ENCODE data around the gene ATP5F1B. TPM values are rescaled to one million over a fixed set of nuclear protein-coding genes. Genes with fewer than 3 reads are reported as not detected.

Gene ATP5F1B
- total and polyA plus RNA-seq, 2 of the 13 experiments (the other 11 are each of a cell fraction or from before 2014, with no cell fraction given) = 1,051 to 1,180 TPM

DNA sequence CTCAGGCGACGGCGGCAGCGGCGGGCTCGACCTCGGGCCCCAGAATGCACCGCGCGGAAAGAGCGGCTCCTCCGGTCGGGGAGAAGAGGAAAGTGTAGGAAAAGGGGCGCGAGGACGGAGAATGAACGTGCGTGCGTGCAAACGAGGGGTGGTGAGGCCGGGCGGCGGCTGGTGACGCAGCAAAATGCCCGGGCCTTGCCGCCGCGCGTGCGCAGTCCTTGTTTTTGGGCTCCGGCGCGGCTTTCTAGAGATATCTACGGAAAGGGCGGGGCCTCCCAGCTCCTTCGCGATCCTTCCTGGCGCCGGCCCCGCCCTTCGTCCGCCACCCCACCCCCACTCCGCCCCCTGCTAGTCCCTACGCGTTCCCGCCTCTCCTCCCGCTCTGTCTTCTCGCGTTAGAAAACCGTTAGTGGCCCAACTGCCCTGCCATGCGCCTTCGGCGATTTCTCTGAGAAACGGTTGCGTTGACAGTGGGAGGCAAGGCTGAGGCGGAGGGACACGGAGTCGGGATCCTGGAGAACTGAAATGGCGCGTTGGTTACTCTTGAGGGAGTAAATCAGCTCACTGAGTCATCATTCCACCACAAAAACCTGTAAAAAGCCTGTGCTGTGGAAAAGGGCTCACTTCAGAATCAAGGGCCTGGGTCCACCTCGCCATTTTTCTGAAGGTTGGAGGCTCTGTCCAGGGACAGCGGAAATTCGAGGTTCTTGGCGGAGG lies 42.5 kb upstream of the ATP5F1B start, which contains the start of gene PTGES3 (continued):
- TF ChIP-seq, protein P1, sequence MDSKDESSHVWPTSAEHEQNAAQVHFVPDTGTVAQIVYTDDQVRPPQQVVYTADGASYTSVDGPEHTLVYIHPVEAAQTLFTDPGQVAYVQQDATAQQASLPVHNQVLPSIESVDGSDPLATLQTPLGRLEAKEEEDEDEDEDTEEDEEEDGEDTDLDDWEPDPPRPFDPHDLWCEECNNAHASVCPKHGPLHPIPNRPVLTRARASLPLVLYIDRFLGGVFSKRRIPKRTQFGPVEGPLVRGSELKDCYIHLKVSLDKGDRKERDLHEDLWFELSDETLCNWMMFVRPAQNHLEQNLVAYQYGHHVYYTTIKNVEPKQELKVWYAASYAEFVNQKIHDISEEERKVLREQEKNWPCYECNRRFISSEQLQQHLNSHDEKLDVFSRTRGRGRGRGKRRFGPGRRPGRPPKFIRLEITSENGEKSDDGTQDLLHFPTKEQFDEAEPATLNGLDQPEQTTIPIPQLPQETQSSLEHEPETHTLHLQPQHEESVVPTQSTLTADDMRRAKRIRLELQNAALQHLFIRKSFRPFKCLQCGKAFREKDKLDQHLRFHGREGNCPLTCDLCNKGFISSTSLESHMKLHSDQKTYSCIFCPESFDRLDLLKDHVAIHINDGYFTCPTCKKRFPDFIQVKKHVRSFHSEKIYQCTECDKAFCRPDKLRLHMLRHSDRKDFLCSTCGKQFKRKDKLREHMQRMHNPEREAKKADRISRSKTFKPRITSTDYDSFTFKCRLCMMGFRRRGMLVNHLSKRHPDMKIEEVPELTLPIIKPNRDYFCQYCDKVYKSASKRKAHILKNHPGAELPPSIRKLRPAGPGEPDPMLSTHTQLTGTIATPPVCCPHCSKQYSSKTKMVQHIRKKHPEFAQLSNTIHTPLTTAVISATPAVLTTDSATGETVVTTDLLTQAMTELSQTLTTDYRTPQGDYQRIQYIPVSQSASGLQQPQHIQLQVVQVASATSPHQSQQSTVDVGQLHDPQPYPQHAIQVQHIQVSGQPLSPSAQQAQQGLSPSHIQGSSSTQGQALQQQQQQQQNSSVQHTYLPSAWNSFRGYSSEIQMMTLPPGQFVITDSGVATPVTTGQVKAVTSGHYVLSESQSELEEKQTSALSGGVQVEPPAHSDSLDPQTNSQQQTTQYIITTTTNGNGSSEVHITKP (CRISPR knock-in tag; IDR thresholded peaks at IDR 0.05; ENCODE audit: low read depth) = 0 out of 2 replicates have a peak, but pooled peaks have one; percentile 28
- TF ChIP-seq ZHX2 (IDR thresholded peaks at IDR 0.05; ENCODE audit: low read depth) = peak; percentile 64
- peak; percentile 69 for TF ChIP-seq ZHX2 (CRISPR knock-in tag; IDR thresholded peaks at IDR 0.05; ENCODE audit: borderline replicate concordance)
- TF ChIP-seq CCAR2 (optimal IDR thresholded peaks at IDR 0.05; ENCODE audit: low read depth, low read length) = no peak
- peak; percentile 87 for TF ChIP-seq THAP11 (CRISPR knock-in tag; IDR thresholded peaks at IDR 0.05)
- peak; percentile 97 for TF ChIP-seq NFE2L1 (CRISPR knock-in tag; IDR thresholded peaks at IDR 0.05; ENCODE audit: borderline replicate concordance)
- TF ChIP-seq, protein P2, sequence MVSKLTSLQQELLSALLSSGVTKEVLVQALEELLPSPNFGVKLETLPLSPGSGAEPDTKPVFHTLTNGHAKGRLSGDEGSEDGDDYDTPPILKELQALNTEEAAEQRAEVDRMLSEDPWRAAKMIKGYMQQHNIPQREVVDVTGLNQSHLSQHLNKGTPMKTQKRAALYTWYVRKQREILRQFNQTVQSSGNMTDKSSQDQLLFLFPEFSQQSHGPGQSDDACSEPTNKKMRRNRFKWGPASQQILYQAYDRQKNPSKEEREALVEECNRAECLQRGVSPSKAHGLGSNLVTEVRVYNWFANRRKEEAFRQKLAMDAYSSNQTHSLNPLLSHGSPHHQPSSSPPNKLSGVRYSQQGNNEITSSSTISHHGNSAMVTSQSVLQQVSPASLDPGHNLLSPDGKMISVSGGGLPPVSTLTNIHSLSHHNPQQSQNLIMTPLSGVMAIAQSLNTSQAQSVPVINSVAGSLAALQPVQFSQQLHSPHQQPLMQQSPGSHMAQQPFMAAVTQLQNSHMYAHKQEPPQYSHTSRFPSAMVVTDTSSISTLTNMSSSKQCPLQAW (CRISPR knock-in tag; IDR thresholded peaks at IDR 0.05) = peak; percentile 88
- peak; percentile 77; the same call in 1 of the 2 replicates for TF ChIP-seq ZNF350 (CRISPR knock-in tag; IDR thresholded peaks at IDR 0.05; ENCODE audit: borderline replicate concordance, low read depth)
- peak; percentile 1 for TF ChIP-seq XRCC5 (optimal IDR thresholded peaks at IDR 0.05; ENCODE audit: low read length)
- TF ChIP-seq, protein P3, sequence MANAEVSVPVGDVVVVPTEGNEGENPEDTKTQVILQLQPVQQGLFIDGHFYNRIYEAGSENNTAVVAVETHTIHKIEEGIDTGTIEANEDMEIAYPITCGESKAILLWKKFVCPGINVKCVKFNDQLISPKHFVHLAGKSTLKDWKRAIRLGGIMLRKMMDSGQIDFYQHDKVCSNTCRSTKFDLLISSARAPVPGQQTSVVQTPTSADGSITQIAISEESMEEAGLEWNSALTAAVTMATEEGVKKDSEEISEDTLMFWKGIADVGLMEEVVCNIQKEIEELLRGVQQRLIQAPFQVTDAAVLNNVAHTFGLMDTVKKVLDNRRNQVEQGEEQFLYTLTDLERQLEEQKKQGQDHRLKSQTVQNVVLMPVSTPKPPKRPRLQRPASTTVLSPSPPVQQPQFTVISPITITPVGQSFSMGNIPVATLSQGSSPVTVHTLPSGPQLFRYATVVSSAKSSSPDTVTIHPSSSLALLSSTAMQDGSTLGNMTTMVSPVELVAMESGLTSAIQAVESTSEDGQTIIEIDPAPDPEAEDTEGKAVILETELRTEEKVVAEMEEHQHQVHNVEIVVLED (CRISPR knock-in tag; IDR thresholded peaks at IDR 0.05; ENCODE audit: borderline replicate concordance) = peak; percentile 94
- TF ChIP-seq, protein P4, sequence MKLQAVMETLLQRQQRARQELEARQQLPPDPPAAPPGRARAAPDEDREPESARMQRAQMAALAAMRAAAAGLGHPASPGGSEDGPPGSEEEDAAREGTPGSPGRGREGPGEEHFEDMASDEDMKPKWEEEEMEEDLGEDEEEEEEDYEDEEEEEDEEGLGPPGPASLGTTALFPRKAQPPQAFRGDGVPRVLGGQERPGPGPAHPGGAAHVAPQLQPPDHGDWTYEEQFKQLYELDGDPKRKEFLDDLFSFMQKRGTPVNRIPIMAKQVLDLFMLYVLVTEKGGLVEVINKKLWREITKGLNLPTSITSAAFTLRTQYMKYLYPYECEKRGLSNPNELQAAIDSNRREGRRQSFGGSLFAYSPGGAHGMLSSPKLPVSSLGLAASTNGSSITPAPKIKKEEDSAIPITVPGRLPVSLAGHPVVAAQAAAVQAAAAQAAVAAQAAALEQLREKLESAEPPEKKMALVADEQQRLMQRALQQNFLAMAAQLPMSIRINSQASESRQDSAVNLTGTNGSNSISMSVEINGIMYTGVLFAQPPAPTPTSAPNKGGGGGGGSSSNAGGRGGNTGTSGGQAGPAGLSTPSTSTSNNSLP (IDR thresholded peaks at IDR 0.05; ENCODE audit: low read depth, low read length) = no peak

Measured in HepG2 (cell line).